ENCODE data around the gene PTDSS2.

GRCh38 chr11:450809-451451 is 851 bp downstream of the PTDSS2 start:
- TF ChIP-seq CTCF (IDR thresholded peaks at IDR 0.05 in 8 of 11, conservative IDR thresholded peaks at IDR 0.05 in 3 of 11) (peak in 6 of 11 experiments; percentile 33 to 50 (median 40)), POLR2AphosphoS5 (IDR thresholded peaks at IDR 0.05) (peak in 2 of 3 donors; percentile 70 to 77)
